HG02970 (cell line): ENCODE measurements around the gene TRIP13.

ENCODE experiments used
- ATAC-seq: cut with Tn5 transposase; IDR thresholded peaks from one replicate; pipeline ENCODE4 v1.9.1; 2021; ENCODE audit warnings: mild to moderate bottlenecking, moderate library complexity, moderate number of reproducible peaks; ENCODE audit not compliant: unreplicated experiment, low FRiP score

The TRIP13 gene

DNA sequence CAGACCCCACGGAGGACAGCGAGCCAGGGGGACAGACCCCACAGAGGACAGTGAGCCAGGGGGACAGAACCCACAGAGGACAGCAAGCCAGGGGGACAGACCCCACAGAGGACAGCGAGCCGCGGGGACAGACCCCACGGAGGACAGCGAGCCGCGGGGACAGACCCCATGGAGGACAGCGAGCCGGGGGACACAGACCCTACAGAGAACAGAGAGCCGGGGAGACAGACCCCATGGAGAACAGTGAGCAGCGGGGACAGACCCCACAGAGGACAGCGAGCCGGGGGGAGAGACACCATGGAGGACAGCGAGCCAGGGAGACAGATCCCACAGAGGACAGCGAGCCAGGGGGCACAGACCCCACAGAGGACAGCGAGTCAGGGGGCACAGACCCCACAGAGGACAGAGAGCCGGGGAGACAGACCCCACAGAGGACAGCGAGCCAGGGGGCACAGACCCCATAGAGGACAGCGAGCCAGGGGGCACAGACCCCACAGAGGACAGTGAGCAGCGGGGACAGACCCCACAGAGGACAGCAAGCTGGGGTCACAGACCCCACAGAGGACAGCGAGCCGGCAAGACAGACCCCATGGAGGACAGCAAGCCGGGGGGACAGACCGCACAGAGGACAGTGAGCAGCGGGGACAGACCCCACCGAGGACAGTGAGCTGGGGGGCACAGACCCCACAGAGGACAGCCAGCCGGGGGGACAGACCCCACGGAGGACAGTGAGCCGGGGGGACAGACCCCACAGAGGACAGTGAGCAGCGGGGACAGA, 37.5 kb upstream of the TRIP13 start:
- ATAC-seq, result no peak

DNA sequence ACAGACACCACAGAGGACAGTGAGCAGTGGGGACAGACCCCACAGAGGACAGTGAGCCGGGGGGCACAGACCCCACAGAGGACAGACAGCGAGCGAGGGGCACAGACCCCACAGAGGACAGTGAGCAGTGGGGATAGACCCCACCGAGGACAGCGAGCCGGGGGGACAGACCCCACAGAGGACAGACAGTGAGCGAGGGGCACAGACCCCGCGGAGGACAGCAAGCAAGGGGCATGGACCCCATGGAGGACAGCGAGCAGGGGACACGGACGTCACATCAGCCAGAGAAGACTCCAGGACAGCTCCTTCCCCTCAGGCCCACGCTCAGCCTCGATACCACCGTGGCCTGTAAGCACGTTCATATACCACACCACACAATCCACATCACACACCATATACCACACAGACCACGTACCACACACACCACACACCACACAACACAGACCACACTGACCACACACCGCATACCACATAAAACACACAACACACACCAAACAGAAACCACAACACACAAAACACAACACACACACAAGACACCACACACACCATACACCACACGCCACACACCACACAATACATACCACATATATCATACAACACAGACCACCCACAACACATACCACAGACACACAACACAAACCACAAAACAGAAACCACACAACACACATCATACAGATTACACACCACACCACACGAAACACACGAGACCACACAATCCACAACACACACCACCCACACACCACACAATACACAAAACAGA, 36.7 kb upstream of the TRIP13 start:
- no peak for ATAC-seq

DNA sequence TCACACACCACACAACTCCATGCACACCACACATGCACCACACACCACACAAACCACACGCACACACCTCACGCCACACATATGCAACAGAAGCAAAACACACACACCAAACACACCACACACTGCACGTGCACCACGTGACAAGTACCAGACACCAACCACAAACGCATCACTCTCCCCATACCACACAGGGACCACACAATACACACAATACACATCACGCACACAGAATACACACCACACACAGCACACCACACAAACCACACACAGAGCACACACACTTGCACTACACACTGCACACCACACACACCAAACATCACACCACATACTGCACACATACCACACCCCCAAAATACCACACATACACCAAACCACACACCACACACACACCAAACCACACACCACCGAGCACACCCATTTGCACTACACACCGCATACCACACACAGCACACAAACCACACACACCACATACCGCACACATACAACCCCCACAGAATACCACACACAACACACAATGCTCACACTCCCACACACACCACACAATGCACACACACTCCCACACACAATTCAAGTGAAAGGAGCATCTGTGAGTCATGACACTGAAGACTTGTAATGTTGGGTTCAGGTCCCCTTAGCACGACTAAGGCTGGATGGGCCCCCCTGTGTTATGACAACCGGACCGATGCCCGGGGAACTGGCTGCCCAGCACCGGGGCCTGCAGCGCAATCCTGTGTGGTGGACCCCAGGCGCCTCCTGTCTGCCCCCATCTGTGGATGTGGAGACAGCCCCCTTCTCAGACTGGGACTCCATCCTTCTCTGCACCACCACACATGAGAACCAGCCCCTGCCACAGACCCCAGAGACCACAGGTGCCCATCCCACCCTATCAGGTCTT, 35.9 kb upstream of the TRIP13 start:
- ATAC-seq, result no peak

- ATAC-seq, result no peak
Measured at GRCh38 chr5:858726-859125, 34.0 kb upstream of the TRIP13 start.

DNA sequence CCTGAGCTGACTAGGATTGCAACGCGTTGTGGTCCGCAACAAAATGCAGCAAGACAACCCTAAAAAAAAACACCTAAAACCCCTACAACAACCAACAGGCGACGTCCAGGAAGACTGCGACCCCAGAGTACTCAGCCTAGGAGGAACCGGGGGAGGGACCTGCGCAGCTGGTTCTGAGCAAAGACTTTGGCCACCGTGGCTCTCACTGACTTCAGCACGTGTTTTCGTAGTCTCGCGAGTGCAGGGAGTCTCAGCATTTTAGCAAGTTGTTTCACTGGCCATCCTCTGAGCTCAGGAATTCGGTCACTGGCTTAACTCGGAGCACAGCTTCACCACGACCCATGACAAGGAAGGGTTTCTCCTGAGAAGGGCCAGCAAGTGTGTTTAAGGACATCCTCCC, 33.3 kb upstream of the TRIP13 start:
- ATAC-seq, result no peak

- ATAC-seq, result no peak
Measured at GRCh38 chr5:859798-860296, 32.8 kb upstream of the TRIP13 start.

DNA sequence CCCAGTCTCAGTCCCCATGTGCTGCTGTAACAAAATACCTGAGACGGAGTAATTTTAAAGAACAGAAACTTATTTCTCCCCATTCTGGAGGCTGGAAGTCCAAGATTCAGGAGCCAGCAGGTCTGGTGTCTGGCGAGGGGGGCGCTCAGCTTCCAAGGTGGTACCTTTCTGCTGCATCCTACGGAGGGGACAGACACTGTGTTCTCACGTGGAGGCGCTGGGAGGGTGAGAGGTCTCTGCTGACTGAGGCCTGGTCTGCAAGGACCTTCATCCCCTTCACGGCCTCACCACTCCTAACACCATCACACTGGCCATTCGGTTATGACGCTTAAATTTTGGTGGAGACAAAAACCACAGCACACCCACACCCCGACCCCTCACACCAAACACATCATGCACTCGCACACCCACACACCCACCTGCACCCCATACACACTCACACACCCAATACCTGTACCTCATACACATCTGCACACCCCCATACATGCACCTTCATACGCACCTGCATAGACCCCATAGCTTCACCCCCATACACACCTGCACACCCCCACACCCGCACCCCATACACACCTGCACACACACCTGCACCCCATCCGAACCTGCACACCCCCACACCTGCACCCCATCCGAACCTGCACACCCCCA, 32.1 kb upstream of the TRIP13 start:
- ATAC-seq, result no peak

- no peak for ATAC-seq
Measured at GRCh38 chr5:861442-862366, 31.0 kb upstream of the TRIP13 start.

- no peak for ATAC-seq
Measured at GRCh38 chr5:862367-863243, 30.1 kb upstream of the TRIP13 start.

GRCh38 chr5:863244-863805, 29.4 kb upstream of the TRIP13 start:
- no peak for ATAC-seq

DNA sequence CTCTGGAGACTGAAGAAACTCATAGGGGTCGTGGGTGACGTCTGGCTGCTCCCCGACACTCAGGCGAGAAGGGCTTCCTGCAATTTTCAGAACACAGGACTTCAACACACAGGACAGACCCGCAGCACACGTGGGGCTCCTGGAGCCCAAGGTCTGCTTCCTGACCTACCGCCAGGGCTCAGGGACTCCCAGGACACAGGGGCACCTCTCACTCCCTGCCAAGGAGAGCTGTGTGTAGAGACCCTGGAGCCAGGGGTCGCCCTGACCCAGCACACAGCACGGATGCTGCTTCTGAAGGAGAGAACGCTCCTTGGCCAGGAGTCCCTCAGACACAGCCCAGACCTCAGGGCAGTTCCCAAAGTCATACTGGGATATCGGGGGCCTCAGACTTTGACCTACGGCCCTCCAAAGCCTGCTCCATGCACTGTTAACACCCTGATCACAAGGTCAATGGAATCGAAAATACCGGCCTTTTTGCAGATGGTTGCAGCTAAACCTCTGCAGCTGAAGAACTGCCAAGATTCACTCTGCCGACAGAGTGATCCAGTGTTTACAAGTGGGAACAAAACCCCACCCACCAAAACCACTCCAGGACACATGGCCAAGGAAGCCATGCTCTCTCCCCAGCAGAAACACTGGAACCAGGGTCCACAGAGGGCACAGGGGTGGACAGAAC, 28.1 kb upstream of the TRIP13 start:
- no peak for ATAC-seq

- ATAC-seq, result no peak
Measured at GRCh38 chr5:865168-865521, 27.5 kb upstream of the TRIP13 start.

GRCh38 chr5:865771-866170, 26.9 kb upstream of the TRIP13 start:
- ATAC-seq, result no peak

DNA sequence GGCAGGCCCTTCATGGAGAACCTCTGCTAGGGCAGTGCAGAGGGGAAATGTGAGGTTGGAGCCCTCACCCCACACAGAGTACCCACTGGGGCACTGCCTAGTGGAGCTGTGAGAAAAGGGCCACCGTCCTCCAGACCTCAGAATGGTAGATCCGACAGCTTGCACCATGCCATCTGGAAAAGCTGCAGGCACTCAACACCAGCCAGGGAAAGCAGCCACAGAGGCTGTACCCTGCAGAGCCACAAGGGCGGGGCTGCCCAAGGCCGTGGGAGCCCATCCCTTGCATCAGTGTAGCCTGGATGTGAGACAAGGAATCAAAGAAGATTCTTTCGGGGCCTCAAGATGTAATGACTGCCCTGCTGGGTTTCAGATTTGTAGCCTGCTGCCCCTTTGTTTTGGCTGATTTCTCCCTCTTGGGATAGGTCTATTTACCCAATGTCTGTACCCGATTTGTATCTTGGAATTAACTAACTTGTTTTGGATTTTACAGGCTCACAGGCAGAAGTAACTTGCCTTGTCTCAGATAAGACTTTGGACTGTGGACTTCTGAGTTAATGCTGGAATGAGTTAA, 25.3 kb upstream of the TRIP13 start:
- no peak for ATAC-seq

DNA sequence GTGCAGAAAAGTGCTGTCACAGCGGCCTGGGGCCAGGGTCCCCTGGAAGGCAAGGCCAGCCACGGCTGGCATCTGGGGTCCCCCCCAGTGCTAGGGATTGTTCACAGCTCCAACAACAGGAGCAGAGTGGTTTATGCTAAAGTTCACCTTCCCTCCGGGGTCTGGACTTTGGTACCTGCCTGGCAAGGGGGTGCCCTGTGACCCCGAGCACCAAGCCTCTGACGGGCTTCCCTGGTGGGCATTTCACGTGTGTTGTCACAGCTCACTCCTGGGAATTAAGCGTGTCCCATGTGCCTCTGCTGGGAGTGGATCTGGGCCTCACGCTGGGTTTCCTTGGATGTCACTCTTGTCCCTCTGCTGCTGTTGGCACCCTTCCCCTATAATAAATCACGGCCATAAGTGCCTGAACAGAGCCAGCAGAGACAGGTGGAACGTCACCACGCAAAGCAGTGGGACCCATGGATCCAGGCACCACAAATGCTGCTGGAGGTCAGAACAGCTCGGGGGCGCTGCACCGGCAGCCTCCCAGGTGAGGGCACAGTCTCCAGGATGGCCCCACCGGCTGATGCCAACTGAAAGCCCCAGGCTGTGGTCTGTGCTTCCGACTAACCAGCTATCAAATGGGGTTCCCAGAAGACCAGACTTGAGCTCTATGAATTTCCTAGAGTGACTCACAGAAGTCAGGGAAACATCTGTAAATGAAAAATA, 24.1 kb upstream of the TRIP13 start:
- no peak for ATAC-seq

GRCh38 chr5:870956-871355, 21.7 kb upstream of the TRIP13 start:
- ATAC-seq, result no peak
